ENCODE results near the gene ZBTB22.

ZBTB22 gene

GRCh38 chr6:33323623-33323948 is 6.0 kb upstream of the ZBTB22 start:
- DNase-seq = no peak

GRCh38 chr6:33321227-33321626 is 3.7 kb upstream of the ZBTB22 start:
- DNase-seq = no peak

GRCh38 chr6:33320315-33321181 is 3.0 kb upstream of the ZBTB22 start:
- DNase-seq = no peak

GRCh38 chr6:33319939-33320314 is 2.4 kb upstream of the ZBTB22 start:
- DNase-seq = no peak

- no peak for DNase-seq
Observed at GRCh38 chr6:33318426-33319073, 1.0 kb upstream of the ZBTB22 start.

- no peak for DNase-seq
Observed at GRCh38 chr6:33317419-33317668, 200 bp downstream of the ZBTB22 start.

GRCh38 chr6:33316603-33317418 is 733 bp downstream of the ZBTB22 start:
- no peak for DNase-seq

- no peak for DNase-seq
Observed at GRCh38 chr6:33315793-33316602, 1.5 kb downstream of the ZBTB22 start.

- peak; percentile 22 for DNase-seq
Observed at GRCh38 chr6:33314943-33315792, 2.4 kb downstream of the ZBTB22 start.

- DNase-seq = peak; percentile 53
Observed at GRCh38 chr6:33314515-33314942, 3.0 kb downstream of the ZBTB22 start.

GRCh38 chr6:33313709-33314514 is 3.6 kb downstream of the ZBTB22 start, which contains the start of gene TAPBP:
TSS of gene TAPBP (minus strand) at chr6:33314078. CDS start at chr6:33314041, 37 bp downstream.
- peak; percentile 49 for DNase-seq

GRCh38 chr6:33313105-33313708 is 4.3 kb downstream of the ZBTB22 start:
- DNase-seq = peak; percentile 37

- DNase-seq = peak; percentile 84
Observed at GRCh38 chr6:33312361-33313104, 5.0 kb downstream of the ZBTB22 start.

- DNase-seq = no peak
Observed at GRCh38 chr6:33306356-33306755, 11.2 kb downstream of the ZBTB22 start.

GRCh38 chr6:33305052-33305451 is 12.5 kb downstream of the ZBTB22 start:
- DNase-seq = no peak

GRCh38 chr6:33304216-33304615 is 13.3 kb downstream of the ZBTB22 start:
- no peak for DNase-seq

- DNase-seq = no peak
Observed at GRCh38 chr6:33301877-33302276, 15.7 kb downstream of the ZBTB22 start.

GRCh38 chr6:33299237-33299944 is 18.2 kb downstream of the ZBTB22 start:
- DNase-seq = peak; percentile 90

- peak; percentile 59 for DNase-seq
Observed at GRCh38 chr6:33298773-33299236, 18.7 kb downstream of the ZBTB22 start, which contains the start of gene RGL2. TSS of gene RGL2 (minus strand) at chr6:33298942. CDS start at chr6:33298610, 332 bp downstream.

All from NCI-H1105 treated with DMSO at 0.1 percent for 48 hours (cell line).